HEK293 (cell line): ENCODE measurements around the gene POFUT2.

Source experiments
- CTCF ChIA-PET: fragments of 350-600 bp; formaldehyde crosslinking; extraction: SDS; loops from one replicate; lab custom pipeline; 2021; ENCODE audit warnings: antibody characterized with exemption; lab: Yijun Ruan, JAX
- POLR2A ChIA-PET: fragments of 300-600 bp; formaldehyde crosslinking; extraction: SDS; loops from one replicate; lab custom pipeline; 2020; ENCODE audit warnings: antibody characterized with exemption, inconsistent platforms; lab: Yijun Ruan, JAX
- H3K27ac ChIP-seq: fragments of 200-500 bp; sonication (Bioruptor generic); 2 replicates; pipeline ENCODE4 v1.5.1; 2014; ENCODE audit warnings: low read depth, low read length, control low read depth, inconsistent platforms; ENCODE audit errors: extremely low read depth
- H3K36me3 ChIP-seq, 2 experiments: fragments of 200-500 bp in 1 of 2; sonication (Bioruptor generic) in 1 of 2; 1 replicate in 1 of 2; 2 replicates in 1 of 2; pipeline ENCODE4 v1.5.1; 2014 to 2017; ENCODE audit warnings: inconsistent platforms in 2 of 2, low read length in 2 of 2; ENCODE audit not compliant: control insufficient read depth in 2 of 2, insufficient read depth in 1 of 2
- H3K4me1 ChIP-seq: fragments of 200-500 bp; sonication (Bioruptor generic); 2 replicates; pipeline ENCODE4 v1.5.1; 2014; ENCODE audit warnings: mild to moderate bottlenecking, low read length, inconsistent platforms; ENCODE audit not compliant: control insufficient read depth, insufficient read depth
- H3K4me3 ChIP-seq: 2 replicates; pipeline ENCODE4 v1.5.1; 2011; ENCODE audit warnings: low read depth, mild to moderate bottlenecking, control low read depth, low read length, moderate library complexity
- H3K9me3 ChIP-seq: fragments of 200-500 bp; sonication (Bioruptor generic); 2 replicates; pipeline ENCODE4 v1.5.1; 2014; ENCODE audit warnings: low read depth, low read length, inconsistent platforms; ENCODE audit not compliant: control insufficient read depth, insufficient read depth
- GLI2 ChIP-seq: fragments of 450-650 bp; formaldehyde crosslinking; IDR thresholded peaks from 2 replicates; pipeline ENCODE4; 2017; ENCODE audit warnings: missing biosample characterization, missing genetic modification characterization, low read depth, borderline replicate concordance
- HOXA7 ChIP-seq: sonication (generic); formaldehyde crosslinking; IDR thresholded peaks from 2 replicates; pipeline ENCODE4 v1.8.1; 2022; ENCODE audit warnings: missing genetic modification reagents, borderline replicate concordance
- KLF7 ChIP-seq: fragments of 450-650 bp; formaldehyde crosslinking; IDR thresholded peaks from 2 replicates; pipeline ENCODE4 v1.5.1; 2016; ENCODE audit warnings: missing biosample characterization, missing genetic modification characterization, borderline replicate concordance
- REPIN1 ChIP-seq: fragments of 450-650 bp; formaldehyde crosslinking; IDR thresholded peaks from 2 replicates; pipeline ENCODE4 v1.5.1; 2017; ENCODE audit warnings: missing biosample characterization, missing genetic modification characterization, low read depth
- TCF7L2 ChIP-seq: IDR thresholded peaks from 2 replicates; pipeline ENCODE4 v1.6.1; 2011; ENCODE audit warnings: low read depth, mild to moderate bottlenecking, inconsistent platforms, low read length, moderate library complexity, borderline replicate concordance
- ZIC2 ChIP-seq: fragments of 450-650 bp; formaldehyde crosslinking; IDR thresholded peaks from 2 replicates; pipeline ENCODE4 v1.5.1; 2016; ENCODE audit warnings: missing biosample characterization, missing genetic modification characterization
- ZNF211 ChIP-seq: fragments of 450-650 bp; formaldehyde crosslinking; IDR thresholded peaks from 2 replicates; pipeline ENCODE4 v1.5.1; 2016; ENCODE audit warnings: low read depth, missing biosample characterization, missing genetic modification characterization
- ZNF24 ChIP-seq: fragments of 450-650 bp; formaldehyde crosslinking; IDR thresholded peaks from 2 replicates; pipeline ENCODE4 v1.5.1; 2016; ENCODE audit warnings: missing biosample characterization, missing genetic modification characterization
- ZNF292 ChIP-seq: fragments of 450-650 bp; formaldehyde crosslinking; IDR thresholded peaks from 2 replicates; pipeline ENCODE4 v1.5.1; 2016; ENCODE audit warnings: low read depth, missing biosample characterization, missing genetic modification characterization, borderline replicate concordance
- ZNF335 ChIP-seq: fragments of 450-650 bp; formaldehyde crosslinking; conservative IDR thresholded peaks from 2 replicates; pipeline ENCODE4 v1.5.1; 2016; ENCODE audit warnings: missing biosample characterization, missing genetic modification characterization
- ZNF37A ChIP-seq: fragments of 450-650 bp; IDR thresholded peaks from 2 replicates; pipeline ENCODE4 v1.5.1; 2018; ENCODE audit warnings: missing biosample characterization, missing genetic modification characterization
- ZNF548 ChIP-seq: fragments of 450-650 bp; formaldehyde crosslinking; IDR thresholded peaks from 2 replicates; pipeline ENCODE4 v1.5.1; 2016; ENCODE audit warnings: missing biosample characterization, missing genetic modification characterization
- ZNF560 ChIP-seq: fragments of 450-650 bp; formaldehyde crosslinking; IDR thresholded peaks from 2 replicates; pipeline ENCODE4 v1.5.1; 2017; ENCODE audit warnings: missing biosample characterization, missing genetic modification characterization, borderline replicate concordance
- ZNF596 ChIP-seq: fragments of 450-650 bp; IDR thresholded peaks from 2 replicates; pipeline ENCODE4 v1.5.0; 2018; ENCODE audit warnings: missing biosample characterization, mild to moderate bottlenecking, missing genetic modification characterization, moderate library complexity
- ZNF654 ChIP-seq: fragments of 450-650 bp; formaldehyde crosslinking; IDR thresholded peaks from 2 replicates; pipeline ENCODE4 v1.5.1; 2016; ENCODE audit warnings: low read depth, missing biosample characterization, missing genetic modification characterization
- TF ChIP-seq, protein P1 (sequence below): fragments of 450-650 bp; formaldehyde crosslinking; IDR thresholded peaks from 2 replicates; pipeline ENCODE4 v1.5.1; 2016; ENCODE audit warnings: missing biosample characterization, missing genetic modification characterization
- TF ChIP-seq, protein P2 (sequence below): fragments of 450-650 bp; IDR thresholded peaks from 2 replicates; pipeline ENCODE4 v1.5.1; 2018; ENCODE audit warnings: missing biosample characterization, missing genetic modification characterization
- TF ChIP-seq, protein P3 (sequence below): fragments of 450-650 bp; formaldehyde crosslinking; IDR thresholded peaks from 2 replicates; pipeline ENCODE4 v1.5.1; 2016; ENCODE audit warnings: missing biosample characterization, missing genetic modification characterization
- TF ChIP-seq, protein P4 (sequence below): fragments of 450-650 bp; formaldehyde crosslinking; IDR thresholded peaks from 2 replicates; pipeline ENCODE4 v1.5.1; 2017; ENCODE audit warnings: missing biosample characterization, missing genetic modification characterization
- TF ChIP-seq, protein P5 (sequence below): fragments of 450-650 bp; formaldehyde crosslinking; IDR thresholded peaks from 2 replicates; pipeline ENCODE4 v1.5.1; 2016; ENCODE audit warnings: missing biosample characterization, missing genetic modification characterization
- TF ChIP-seq, protein P6 (sequence below): fragments of 450-650 bp; formaldehyde crosslinking; IDR thresholded peaks from 2 replicates; pipeline ENCODE4 v1.5.1; 2016; ENCODE audit warnings: missing biosample characterization, missing genetic modification characterization

The POFUT2 gene

DNA sequence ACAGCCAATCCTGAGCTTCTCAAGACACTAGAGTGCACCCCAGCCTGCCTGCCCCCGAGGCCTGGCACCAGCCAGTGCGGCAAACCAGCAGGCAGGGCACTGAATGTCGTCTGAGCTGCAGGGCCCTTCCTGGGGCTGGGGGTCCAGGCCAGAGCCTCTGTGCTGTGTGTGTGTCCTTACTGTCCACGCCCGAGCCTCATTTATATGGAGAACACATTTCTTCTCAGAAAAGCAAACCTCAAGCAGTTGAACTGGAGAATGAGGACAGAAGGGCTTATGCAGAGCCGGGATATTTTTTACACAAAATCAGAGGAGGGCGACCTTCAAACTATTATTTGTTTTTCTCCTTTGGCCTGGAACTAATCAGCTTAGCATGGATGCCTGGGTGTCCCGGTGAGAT lies 52.7 kb downstream of the POFUT2 start:
- H3K4me1 ChIP-seq: no peaks in the 10 kb centered on the region
- TF ChIP-seq ZNF292 (tag by site-specific recombination): no peak
- TF ChIP-seq, protein P1, sequence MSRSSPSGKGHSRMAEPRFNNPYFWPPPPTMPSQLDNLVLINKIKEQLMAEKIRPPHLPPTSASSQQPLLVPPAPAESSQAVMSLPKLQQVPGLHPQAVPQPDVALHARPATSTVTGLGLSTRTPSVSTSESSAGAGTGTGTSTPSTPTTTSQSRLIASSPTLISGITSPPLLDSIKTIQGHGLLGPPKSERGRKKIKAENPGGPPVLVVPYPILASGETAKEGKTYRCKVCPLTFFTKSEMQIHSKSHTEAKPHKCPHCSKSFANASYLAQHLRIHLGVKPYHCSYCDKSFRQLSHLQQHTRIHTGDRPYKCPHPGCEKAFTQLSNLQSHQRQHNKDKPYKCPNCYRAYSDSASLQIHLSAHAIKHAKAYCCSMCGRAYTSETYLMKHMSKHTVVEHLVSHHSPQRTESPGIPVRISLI (tag by site-specific recombination): no peak
- TF ChIP-seq ZNF560 (tag by site-specific recombination): no peak
- TF ChIP-seq, protein P2, sequence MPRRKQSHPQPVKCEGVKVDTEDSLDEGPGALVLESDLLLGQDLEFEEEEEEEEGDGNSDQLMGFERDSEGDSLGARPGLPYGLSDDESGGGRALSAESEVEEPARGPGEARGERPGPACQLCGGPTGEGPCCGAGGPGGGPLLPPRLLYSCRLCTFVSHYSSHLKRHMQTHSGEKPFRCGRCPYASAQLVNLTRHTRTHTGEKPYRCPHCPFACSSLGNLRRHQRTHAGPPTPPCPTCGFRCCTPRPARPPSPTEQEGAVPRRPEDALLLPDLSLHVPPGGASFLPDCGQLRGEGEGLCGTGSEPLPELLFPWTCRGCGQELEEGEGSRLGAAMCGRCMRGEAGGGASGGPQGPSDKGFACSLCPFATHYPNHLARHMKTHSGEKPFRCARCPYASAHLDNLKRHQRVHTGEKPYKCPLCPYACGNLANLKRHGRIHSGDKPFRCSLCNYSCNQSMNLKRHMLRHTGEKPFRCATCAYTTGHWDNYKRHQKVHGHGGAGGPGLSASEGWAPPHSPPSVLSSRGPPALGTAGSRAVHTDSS (tag by site-specific recombination): no peak
- TF ChIP-seq ZNF24 (tag by site-specific recombination): no peak
- no peak for TF ChIP-seq ZNF211 (tag by site-specific recombination)
- CTCF ChIA-PET: interaction anchor here (1.3 to 3.1 kb wide), 2 partner anchors 36 to 94 kb away, joined by 3 to 11 read pairs; no protein-coding TSS in a partner anchor
- no peaks in the 10 kb centered on the region for H3K9me3 ChIP-seq
- no peak overlapping the region for H3K27ac ChIP-seq
- no peak overlapping the region for H3K4me3 ChIP-seq
- H3K36me3 ChIP-seq: no peaks in the 10 kb centered on the region
- POLR2A ChIA-PET: no interaction called here

DNA sequence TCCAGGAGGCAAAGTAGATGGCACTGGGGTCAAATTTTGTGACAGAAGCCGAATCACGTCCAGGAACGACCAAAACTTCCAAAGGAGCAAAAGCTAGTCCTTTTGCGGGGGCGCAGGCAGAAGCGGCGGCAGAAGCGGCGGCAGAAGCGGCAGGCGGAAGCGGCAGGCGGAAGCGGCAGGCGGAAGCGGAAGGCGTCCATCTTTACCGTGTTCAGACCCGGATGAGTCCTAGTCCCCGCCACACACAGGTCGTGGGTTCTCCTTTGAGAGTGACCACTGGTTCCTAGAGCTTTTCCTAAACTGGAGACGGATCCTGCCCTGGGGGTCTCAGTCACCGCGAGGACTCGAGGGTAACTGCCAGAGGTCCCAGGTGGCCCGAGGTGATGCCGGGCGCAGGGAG lies 53.6 kb downstream of the POFUT2 start:
- H3K4me1 ChIP-seq: no peaks in the 10 kb centered on the region
- H3K36me3 ChIP-seq: no peaks in the 10 kb centered on the region
- H3K27ac ChIP-seq: no peak overlapping the region
- CTCF ChIA-PET: interaction anchor here (1.3 to 3.1 kb wide), 4 partner anchors 18 to 96 kb away, joined by 3 to 11 read pairs (median 4); no protein-coding TSS in a partner anchor
- TF ChIP-seq, protein P3, sequence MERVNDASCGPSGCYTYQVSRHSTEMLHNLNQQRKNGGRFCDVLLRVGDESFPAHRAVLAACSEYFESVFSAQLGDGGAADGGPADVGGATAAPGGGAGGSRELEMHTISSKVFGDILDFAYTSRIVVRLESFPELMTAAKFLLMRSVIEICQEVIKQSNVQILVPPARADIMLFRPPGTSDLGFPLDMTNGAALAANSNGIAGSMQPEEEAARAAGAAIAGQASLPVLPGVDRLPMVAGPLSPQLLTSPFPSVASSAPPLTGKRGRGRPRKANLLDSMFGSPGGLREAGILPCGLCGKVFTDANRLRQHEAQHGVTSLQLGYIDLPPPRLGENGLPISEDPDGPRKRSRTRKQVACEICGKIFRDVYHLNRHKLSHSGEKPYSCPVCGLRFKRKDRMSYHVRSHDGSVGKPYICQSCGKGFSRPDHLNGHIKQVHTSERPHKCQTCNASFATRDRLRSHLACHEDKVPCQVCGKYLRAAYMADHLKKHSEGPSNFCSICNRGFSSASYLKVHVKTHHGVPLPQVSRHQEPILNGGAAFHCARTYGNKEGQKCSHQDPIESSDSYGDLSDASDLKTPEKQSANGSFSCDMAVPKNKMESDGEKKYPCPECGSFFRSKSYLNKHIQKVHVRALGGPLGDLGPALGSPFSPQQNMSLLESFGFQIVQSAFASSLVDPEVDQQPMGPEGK: no peak
- no peak for TF ChIP-seq ZIC2 (tag by site-specific recombination)
- no peak for TF ChIP-seq HOXA7 (CRISPR knock-in tag)
- no peak for TF ChIP-seq ZNF335 (tag by site-specific recombination)
- TF ChIP-seq, protein P4, sequence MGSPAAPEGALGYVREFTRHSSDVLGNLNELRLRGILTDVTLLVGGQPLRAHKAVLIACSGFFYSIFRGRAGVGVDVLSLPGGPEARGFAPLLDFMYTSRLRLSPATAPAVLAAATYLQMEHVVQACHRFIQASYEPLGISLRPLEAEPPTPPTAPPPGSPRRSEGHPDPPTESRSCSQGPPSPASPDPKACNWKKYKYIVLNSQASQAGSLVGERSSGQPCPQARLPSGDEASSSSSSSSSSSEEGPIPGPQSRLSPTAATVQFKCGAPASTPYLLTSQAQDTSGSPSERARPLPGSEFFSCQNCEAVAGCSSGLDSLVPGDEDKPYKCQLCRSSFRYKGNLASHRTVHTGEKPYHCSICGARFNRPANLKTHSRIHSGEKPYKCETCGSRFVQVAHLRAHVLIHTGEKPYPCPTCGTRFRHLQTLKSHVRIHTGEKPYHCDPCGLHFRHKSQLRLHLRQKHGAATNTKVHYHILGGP (tag by site-specific recombination): no peak
- TF ChIP-seq, protein P5, sequence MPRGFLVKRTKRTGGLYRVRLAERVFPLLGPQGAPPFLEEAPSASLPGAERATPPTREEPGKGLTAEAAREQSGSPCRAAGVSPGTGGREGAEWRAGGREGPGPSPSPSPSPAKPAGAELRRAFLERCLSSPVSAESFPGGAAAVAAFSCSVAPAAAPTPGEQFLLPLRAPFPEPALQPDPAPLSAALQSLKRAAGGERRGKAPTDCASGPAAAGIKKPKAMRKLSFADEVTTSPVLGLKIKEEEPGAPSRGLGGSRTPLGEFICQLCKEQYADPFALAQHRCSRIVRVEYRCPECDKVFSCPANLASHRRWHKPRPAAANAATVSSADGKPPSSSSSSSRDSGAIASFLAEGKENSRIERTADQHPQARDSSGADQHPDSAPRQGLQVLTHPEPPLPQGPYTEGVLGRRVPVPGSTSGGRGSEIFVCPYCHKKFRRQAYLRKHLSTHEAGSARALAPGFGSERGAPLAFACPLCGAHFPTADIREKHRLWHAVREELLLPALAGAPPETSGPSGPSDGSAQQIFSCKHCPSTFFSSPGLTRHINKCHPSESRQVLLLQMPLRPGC (tag by site-specific recombination): no peak
- no peak for TF ChIP-seq ZNF548 (tag by site-specific recombination)
- no peaks in the 10 kb centered on the region for H3K9me3 ChIP-seq
- H3K4me3 ChIP-seq: no peak overlapping the region
- POLR2A ChIA-PET: no interaction called here

DNA sequence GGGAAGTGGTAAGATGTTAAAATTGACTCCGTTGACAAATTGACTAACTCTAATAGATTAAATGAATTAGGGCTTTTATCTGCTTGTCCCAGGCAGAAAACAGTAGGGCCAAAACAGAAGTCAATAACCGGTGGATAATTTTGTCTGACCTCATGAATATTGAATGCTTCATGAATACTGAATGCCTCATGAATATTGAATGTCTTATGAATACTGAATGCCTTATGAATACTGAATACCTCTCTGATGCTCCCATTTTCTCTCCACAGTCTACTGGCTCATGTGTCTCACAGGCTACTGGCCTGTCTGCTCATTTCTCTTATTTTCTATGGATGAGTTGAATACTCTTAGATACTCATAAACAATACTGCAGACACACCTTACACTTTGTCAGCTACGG lies 56.0 kb downstream of the POFUT2 start:
- Histone ChIP-seq H3K9me3 (no peaks in the 10 kb centered on the region), H3K4me1 (no peaks in the 10 kb centered on the region), H3K4me3 (no peak overlapping the region), H3K27ac (no peak overlapping the region), H3K36me3 (no peaks in the 10 kb centered on the region)
- ChIA-PET CTCF (interaction anchor here (0.6 to 1.0 kb wide), 2 partner anchors 78 to 176 kb away, joined by 3 to 4 read pairs; no protein-coding TSS in a partner anchor), POLR2A (no interaction called here)
- TF ChIP-seq, protein P6, sequence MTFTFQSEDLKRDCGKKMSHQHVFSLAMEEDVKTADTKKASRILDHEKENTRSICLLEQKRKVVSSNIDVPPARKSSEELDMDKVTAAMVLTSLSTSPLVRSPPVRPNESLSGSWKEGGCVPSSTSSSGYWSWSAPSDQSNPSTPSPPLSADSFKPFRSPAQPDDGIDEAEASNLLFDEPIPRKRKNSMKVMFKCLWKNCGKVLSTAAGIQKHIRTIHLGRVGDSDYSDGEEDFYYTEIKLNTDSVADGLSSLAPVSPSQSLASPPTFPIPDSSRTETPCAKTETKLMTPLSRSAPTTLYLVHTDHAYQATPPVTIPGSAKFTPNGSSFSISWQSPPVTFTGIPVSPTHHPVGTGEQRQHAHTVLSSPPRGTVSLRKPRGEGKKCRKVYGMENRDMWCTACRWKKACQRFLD (tag by site-specific recombination): no peak
- TF ChIP-seq KLF7 (tag by site-specific recombination): no peak
- no peak for TF ChIP-seq TCF7L2
- no peak for TF ChIP-seq GLI2 (tag by site-specific recombination)
- no peak for TF ChIP-seq ZNF654
- TF ChIP-seq ZNF596 (tag by site-specific recombination): no peak
- no peak for TF ChIP-seq ZNF37A (tag by site-specific recombination)
- TF ChIP-seq REPIN1 (tag by site-specific recombination): no peak
